GM18502 (cell line): ENCODE data around the gene QRFP.
"Not testable (repeated sequence)": the region's sequence is repeated elsewhere in the genome, so short reads cannot be mapped to it uniquely, and the experiment has no call there.

Source experiments
- ATAC-seq: cut with Tn5 transposase; IDR thresholded peaks from one replicate; pipeline ENCODE4 v1.9.1; 2021; ENCODE audit warnings: mild to moderate bottlenecking; ENCODE audit not compliant: unreplicated experiment, poor library complexity

QRFP gene

GRCh38 chr9:130920762-130921299 is 24.2 kb upstream of the QRFP start:
- ATAC-seq, result no peak

- no peak for ATAC-seq
Measured at GRCh38 chr9:130920233-130920632, 23.6 kb upstream of the QRFP start.

- ATAC-seq, result no peak
Measured at GRCh38 chr9:130919559-130920145, 23.0 kb upstream of the QRFP start.

GRCh38 chr9:130918826-130919558 is 22.4 kb upstream of the QRFP start:
- no peak for ATAC-seq

GRCh38 chr9:130918101-130918825 is 21.7 kb upstream of the QRFP start:
- no peak for ATAC-seq

GRCh38 chr9:130917168-130917960 is 20.8 kb upstream of the QRFP start:
- ATAC-seq, result no peak

GRCh38 chr9:130915096-130915447 is 18.5 kb upstream of the QRFP start:
- ATAC-seq, result no peak

GRCh38 chr9:130914417-130915095 is 17.9 kb upstream of the QRFP start:
- no peak for ATAC-seq

- ATAC-seq, result no peak
Measured at GRCh38 chr9:130913599-130914416, 17.2 kb upstream of the QRFP start.

- no peak for ATAC-seq
Measured at GRCh38 chr9:130912932-130913598, 16.5 kb upstream of the QRFP start.

- ATAC-seq, result no peak
Measured at GRCh38 chr9:130911254-130912049, 14.8 kb upstream of the QRFP start.

GRCh38 chr9:130910670-130911069 is 14.1 kb upstream of the QRFP start:
- ATAC-seq, result not testable (repeated sequence)

- ATAC-seq, result not testable (repeated sequence)
Measured at GRCh38 chr9:130910041-130910440, 13.4 kb upstream of the QRFP start.

GRCh38 chr9:130908878-130909355 is 12.3 kb upstream of the QRFP start:
- ATAC-seq, result no peak

GRCh38 chr9:130908146-130908877 is 11.7 kb upstream of the QRFP start:
- ATAC-seq, result no peak

GRCh38 chr9:130906735-130907416 is 10.3 kb upstream of the QRFP start:
- ATAC-seq, result no peak
